Neural crest cell (in vitro differentiated cells): ENCODE data around the gene KSR2. TPM values are rescaled to one million over a fixed set of nuclear protein-coding genes. Genes with fewer than 3 reads are reported as not detected.

Source experiments
- DNase-seq: peaks from one replicate; pipeline ENCODE4 v3.0.0; 2021; ENCODE audit warnings: low read depth, mixed read lengths, low spot score
- H3K27ac Mint-ChIP-seq: one replicate; pipeline ENCODE4 v1.8.0; 2021; ENCODE audit warnings: mild to moderate bottlenecking, mixed read lengths; ENCODE audit not compliant: unreplicated experiment
- H3K27me3 Mint-ChIP-seq: 2 replicates; pipeline ENCODE4 v1.8.0; 2021; ENCODE audit warnings: low read depth, mild to moderate bottlenecking, mixed read lengths
- H3K36me3 Mint-ChIP-seq: 2 replicates; pipeline ENCODE4 v1.8.0; 2021; ENCODE audit warnings: low read depth, mild to moderate bottlenecking, mixed read lengths
- H3K4me1 Mint-ChIP-seq: 2 replicates; pipeline ENCODE4 v1.8.0; 2021; ENCODE audit warnings: mixed read lengths
- H3K4me3 Mint-ChIP-seq: one replicate; pipeline ENCODE4 v1.8.0; 2021; ENCODE audit warnings: mild to moderate bottlenecking, mixed read lengths
- H3K9me3 Mint-ChIP-seq: 2 replicates; pipeline ENCODE4 v1.8.0; 2021; ENCODE audit warnings: mixed read lengths
- total RNA-seq: library from RNA; stranded (reverse); gene quantifications from 2 replicates; pipeline ENCODE4 v1.2.1, GENCODE V29; 2021
- TF ChIP-seq, protein P1 (sequence below): fragments of 200-600 bp; sonication (generic); conservative IDR thresholded peaks from 2 replicates; pipeline ENCODE4 v1.5.0; 2021; ENCODE audit warnings: antibody characterized with exemption, mild to moderate bottlenecking

KSR2 gene
- total RNA-seq, 1 donor from 2014 or later: 0.33 TPM

DNA sequence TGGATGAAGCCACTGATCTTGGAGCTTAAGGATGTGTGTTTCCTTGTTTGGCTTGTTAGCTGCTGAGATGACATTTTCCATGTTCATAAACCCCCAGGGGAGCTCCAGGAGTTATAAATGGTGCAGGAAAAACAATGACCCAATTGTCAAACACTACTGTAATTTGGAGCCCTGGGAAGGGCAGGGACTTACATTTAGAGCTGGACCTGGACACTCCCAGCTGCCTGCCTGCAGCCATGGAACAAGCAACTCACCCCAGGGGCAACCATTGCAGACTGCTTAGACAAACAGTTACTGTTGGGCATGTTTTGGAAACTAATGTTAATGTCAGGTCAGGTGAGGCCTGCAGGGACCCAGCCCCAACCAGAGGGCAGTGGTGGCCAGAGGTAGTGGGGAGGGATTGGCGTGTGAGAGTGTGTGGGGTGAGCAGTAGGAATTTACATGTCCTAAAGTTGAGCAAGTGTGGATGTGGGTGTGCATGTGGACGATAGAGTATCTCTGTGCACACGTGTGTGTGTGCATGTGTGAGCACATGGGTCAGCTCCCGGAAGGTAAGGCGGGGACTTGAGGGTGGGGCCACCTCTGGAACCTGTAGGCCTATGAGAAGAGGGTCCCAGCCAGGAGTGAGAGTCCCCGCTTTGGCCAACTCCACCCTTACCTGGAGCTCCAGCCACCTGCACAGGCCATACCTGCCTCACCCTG lies 521.0 kb downstream of the KSR2 start:
- H3K4me3 Mint-ChIP-seq: no peak overlapping the region
- H3K4me1 Mint-ChIP-seq: peaks cover 11% of the 10 kb centered on the region
- H3K36me3 Mint-ChIP-seq: no peaks in the 10 kb centered on the region
- no peaks in the 10 kb centered on the region for H3K9me3 Mint-ChIP-seq
- TF ChIP-seq, protein P1, sequence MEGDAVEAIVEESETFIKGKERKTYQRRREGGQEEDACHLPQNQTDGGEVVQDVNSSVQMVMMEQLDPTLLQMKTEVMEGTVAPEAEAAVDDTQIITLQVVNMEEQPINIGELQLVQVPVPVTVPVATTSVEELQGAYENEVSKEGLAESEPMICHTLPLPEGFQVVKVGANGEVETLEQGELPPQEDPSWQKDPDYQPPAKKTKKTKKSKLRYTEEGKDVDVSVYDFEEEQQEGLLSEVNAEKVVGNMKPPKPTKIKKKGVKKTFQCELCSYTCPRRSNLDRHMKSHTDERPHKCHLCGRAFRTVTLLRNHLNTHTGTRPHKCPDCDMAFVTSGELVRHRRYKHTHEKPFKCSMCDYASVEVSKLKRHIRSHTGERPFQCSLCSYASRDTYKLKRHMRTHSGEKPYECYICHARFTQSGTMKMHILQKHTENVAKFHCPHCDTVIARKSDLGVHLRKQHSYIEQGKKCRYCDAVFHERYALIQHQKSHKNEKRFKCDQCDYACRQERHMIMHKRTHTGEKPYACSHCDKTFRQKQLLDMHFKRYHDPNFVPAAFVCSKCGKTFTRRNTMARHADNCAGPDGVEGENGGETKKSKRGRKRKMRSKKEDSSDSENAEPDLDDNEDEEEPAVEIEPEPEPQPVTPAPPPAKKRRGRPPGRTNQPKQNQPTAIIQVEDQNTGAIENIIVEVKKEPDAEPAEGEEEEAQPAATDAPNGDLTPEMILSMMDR: no peak
- peaks cover 5% of the 10 kb centered on the region for H3K27me3 Mint-ChIP-seq
- DNase-seq: no peak
- no peak overlapping the region for H3K27ac Mint-ChIP-seq

DNA sequence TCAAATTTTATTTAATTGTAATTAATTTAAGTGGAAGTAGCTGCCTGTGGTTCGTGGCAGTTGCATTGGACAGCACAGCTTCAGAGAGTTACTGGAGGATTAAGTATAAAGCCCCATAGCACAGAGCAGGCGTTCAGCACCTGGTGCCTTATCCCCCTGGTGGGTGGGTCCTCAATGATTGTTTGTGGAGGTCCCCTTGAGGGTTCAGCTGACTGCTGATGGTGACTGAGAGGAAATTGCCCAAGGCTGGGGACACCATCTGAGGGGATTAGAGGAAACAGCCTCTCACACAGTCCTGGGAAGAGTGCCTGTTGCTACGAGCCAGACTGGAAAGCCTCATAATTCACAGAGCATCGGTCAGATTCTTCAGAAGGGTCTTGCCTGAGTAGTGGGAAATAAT lies 524.0 kb downstream of the KSR2 start:
- H3K4me3 Mint-ChIP-seq: no peak overlapping the region
- TF ChIP-seq, protein P1: no peak

DNA sequence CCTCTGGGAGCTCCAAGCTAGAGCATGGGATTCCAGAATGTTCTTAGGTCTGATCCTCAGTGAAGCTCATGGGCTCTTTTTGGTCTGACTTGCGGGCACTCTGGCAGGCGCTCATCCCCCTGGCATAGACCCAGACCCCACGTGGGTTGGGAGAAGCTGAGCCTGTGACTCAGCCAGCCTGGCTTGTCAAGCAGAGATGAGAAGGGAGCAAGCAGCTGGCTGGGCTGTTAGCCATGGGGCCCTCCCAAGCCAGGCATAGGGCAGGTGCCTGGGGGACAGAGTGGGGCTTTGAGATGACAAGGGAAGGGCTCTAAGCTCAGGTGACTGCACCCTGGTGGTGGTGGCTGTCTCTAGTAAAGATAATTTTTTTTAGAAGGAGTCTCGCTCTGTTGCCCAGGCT lies 527.0 kb downstream of the KSR2 start:
- TF ChIP-seq, protein P1: no peak
- no peaks in the 10 kb centered on the region for H3K4me1 Mint-ChIP-seq
- no peak overlapping the region for H3K4me3 Mint-ChIP-seq
- no peaks in the 10 kb centered on the region for H3K36me3 Mint-ChIP-seq
- H3K27ac Mint-ChIP-seq: no peak overlapping the region
- no peaks in the 10 kb centered on the region for H3K9me3 Mint-ChIP-seq
- DNase-seq: no peak
- peaks cover 8% of the 10 kb centered on the region for H3K27me3 Mint-ChIP-seq

More for the DNA sequence above, 524.0 kb downstream of the KSR2 start:
- no peak for DNase-seq
- Mint-ChIP-seq H3K27ac (no peak overlapping the region), H3K27me3 (peaks cover 8% of the 10 kb centered on the region), H3K4me1 (no peaks in the 10 kb centered on the region), H3K9me3 (no peaks in the 10 kb centered on the region), H3K36me3 (no peaks in the 10 kb centered on the region)

DNA sequence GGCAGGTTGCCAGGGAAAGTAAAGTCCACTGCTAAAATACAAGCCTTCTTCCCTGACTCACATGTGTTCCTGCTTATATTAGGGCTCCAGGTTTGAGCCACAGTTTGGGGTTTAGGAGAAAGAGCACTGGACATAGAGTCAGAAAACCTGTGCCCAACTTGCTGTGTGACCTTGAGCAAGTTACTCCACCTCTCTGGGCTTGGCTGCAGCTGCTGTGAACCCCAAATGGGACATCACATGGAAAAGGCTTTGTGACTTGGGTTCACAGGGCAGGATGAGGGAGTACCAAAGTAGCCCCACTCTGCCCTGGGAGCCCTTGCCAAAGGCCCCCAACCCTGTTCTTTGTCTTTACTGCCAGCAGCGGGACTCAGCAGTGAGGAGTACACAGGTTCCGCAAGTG lies 528.4 kb downstream of the KSR2 start:
- Mint-ChIP-seq H3K27ac (no peak overlapping the region), H3K4me1 (no peaks in the 10 kb centered on the region), H3K27me3 (peaks cover 8% of the 10 kb centered on the region), H3K4me3 (no peak overlapping the region), H3K36me3 (no peaks in the 10 kb centered on the region), H3K9me3 (no peaks in the 10 kb centered on the region)
- no peak for DNase-seq
- TF ChIP-seq, protein P1: no peak

DNA sequence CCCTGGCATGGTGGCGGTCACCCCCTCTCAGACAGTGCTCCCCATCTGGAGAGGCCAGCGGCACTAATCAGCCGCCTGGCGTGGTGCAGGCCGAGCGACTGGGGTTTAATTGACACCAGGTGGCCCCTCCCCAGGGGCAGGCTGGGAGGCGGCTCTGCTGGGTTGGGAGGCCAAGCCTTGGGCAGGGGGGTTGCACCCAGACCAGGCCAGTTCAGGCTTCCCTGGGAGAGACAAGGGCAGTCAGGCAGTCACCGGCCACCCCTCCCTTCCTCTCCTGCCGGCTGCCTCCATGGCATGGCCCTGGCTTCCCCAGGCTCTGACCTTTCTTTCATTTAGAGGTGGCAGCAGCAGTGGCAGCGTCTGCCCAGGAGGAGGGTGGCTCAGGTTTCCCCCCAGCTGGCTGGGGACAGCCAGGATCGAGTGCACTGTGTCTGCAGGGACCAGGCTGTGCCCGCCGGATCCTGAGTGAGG lies 529.2 kb downstream of the KSR2 start:
- H3K9me3 Mint-ChIP-seq: no peaks in the 10 kb centered on the region
- DNase-seq: no peak

More for the DNA sequence above, 529.2 kb downstream of the KSR2 start:
- Mint-ChIP-seq H3K27ac (no peak overlapping the region), H3K4me3 (no peak overlapping the region), H3K36me3 (no peaks in the 10 kb centered on the region), H3K27me3 (peaks cover 8% of the 10 kb centered on the region), H3K4me1 (no peaks in the 10 kb centered on the region)
- TF ChIP-seq, protein P1: no peak
